HPDE6-E6E7 (cell line): ENCODE results near the gene ZBTB2.
"Not testable (repeated sequence)": the region's sequence is repeated elsewhere in the genome, so short reads cannot be mapped to it uniquely, and the experiment has no call there.

Source experiments
- DNase-seq: peaks from one replicate; pipeline ENCODE4 v3.0.0; 2011; ENCODE audit warnings: missing footprints; ENCODE audit errors: extremely low spot score

ZBTB2 gene

GRCh38 chr6:151400473-151400872 is 9.1 kb upstream of the ZBTB2 start:
- no peak for DNase-seq

- DNase-seq: peak; percentile 19
Observed at GRCh38 chr6:151399679-151400078, 8.3 kb upstream of the ZBTB2 start.

DNA sequence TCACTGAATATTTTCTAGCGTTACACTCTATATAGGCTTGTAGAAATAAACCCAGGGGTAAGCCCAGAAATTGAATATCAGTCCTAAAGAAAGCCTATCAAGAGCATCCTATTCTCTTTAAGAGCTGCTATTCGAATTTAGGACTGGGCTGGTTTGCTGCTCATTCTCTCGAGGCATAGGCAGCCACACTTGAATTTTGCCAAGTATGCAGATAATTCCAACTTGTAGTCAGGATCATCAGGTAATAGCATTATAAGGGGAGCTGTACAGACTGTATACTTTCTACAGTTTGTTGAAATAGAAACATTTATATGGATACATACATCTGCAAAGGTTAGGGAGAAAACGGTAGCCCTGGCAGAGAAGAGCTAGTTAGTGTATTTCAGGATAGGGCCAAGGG is 2.1 kb upstream of the ZBTB2 start:
- no peak for DNase-seq

- DNase-seq: no peak
Observed at GRCh38 chr6:151392427-151392826, 1.1 kb upstream of the ZBTB2 start.

GRCh38 chr6:151390851-151391470 is 398 bp downstream of the ZBTB2 start:
- peak; percentile 20 for DNase-seq

DNA sequence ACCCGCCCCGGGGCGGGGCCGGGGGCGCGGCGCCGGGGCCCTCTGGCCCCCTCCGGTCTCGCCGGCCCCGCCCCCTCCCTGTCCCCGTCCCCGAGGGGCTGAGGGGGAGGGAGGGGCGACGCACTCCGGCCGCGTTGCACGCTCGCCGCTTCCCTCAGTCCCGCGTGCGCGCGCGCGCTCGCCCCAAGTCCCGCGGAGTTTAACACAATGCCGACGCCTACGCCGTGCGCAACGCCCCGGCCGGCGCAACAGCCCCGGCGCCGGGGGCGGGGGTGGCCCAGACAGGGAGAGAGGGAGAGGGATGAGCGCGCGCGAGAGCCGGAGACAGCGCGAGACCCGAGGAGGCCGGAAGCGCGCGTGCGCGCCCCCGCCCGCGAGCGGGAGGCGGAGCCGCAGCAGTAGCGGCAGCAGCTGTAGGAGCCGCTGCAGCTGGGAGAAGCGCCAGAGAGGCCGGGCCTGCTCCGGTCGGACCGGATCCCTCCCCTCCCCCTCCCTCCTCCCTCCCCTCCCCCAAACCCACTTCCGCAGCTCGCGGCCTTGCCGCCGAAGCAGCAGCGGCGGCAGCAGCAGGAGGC is 996 bp downstream of the ZBTB2 start:
- peak; percentile 77 for DNase-seq

DNA sequence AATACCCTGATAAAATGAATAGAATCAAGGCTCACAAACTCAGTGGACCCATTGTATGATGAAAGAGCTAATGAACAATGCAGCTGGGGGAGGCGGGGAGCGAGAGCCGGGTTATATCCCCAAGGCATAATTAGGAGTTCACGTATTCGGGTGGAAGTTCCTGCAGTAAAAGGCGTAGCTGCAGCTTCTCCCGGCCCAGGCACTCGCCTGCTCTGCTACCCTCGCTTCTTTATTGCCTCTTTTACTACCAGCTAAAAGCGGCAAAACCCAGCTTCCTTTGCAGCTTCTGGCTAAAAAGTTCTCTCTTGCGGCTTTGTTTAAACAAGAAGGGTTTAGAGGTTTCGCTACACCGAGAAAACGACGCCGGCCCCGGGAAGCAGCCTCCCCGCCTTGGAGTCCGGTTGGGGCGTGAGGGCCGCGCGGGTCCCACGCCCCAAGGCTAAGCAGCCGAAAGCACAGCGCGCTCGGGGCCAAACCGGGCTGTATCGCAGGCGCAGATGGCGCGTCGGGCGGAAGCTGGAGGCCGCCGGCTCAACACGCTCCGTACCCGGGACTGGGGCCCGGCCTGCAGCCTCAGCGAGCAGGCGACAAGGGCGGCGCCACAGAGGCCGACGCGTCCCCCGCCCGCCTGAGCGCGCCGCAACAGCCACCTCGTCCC is 1.6 kb downstream of the ZBTB2 start:
- peak; percentile 58 for DNase-seq

- no peak for DNase-seq
Observed at GRCh38 chr6:151388997-151389617, 2.3 kb downstream of the ZBTB2 start.

- no peak for DNase-seq
Observed at GRCh38 chr6:151388236-151388635, 3.1 kb downstream of the ZBTB2 start.

DNA sequence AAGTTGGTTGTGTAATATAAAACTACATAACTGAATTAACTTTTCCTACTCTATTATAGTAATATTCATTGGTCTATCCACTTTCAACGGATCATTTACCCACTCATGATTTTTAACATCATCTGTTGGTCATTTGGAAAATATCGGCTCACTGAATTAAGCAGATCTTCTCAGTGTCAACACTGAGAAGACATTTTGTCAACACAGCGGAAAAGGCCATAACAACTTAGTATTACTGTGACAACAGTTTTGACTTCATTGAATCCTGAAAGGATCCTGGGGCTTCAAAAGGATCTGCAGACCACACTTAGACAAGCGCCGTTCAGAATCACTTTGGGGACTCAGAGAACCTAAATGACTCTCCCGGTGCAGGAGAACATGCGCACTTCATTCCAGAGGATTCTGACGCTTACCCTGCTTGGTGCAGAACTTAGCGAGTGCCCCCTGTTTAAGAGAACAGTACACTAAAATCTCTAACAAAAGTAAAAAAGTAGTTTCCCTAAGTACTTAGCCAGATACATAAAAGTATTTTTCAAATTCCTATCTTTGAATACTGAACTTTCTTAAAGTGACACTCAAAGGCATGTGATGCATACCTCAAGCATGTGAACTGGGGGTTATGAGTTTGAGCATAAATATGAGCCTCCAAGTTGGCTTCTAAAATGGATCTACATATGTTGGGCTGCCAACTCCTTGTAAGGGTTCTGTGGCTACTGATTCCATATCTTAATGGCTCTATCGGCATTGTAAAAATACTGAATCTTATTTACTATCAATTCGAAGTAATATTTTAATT is 4.0 kb downstream of the ZBTB2 start:
- DNase-seq: no peak

DNA sequence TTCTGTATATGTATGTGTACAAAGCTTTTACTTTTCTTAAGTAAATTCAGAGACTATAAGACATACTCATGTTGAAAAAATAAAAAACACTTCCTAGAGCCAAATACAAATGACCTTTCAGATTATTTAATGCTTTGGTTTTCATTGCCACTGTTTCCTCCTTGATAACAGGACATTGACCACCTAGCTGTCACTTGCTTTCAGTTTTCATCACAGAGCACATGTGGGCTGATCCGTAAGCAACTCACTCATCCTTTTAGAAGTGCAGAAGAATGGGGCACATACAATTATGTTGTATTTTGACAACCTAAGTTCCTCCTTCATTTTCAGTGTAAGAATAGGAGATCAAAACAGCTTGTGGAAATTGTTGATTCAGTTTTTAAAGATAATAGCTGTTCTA is 6.2 kb downstream of the ZBTB2 start:
- no peak for DNase-seq

GRCh38 chr6:151384151-151384550 is 7.2 kb downstream of the ZBTB2 start:
- DNase-seq: no peak

GRCh38 chr6:151382631-151383030 is 8.7 kb downstream of the ZBTB2 start:
- DNase-seq: not testable (repeated sequence)

DNA sequence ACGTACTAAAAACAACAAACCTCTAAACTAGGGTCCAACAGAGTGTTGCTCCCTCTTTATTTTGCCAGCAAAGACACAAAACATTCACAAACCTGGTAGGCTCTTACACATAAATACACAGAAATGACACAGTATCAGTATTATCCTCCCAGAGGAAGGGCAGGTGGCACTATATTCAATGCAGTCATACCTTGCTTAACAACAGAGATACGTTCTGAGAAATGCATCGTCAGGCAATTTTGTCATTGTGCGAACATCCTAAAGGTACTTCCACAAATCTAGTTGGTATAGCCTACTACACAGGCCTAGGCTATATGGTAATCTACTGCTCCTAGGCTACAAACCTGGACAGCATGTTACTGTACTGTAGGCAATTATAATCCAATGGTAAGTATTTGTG is 9.6 kb downstream of the ZBTB2 start:
- DNase-seq: no peak

DNA sequence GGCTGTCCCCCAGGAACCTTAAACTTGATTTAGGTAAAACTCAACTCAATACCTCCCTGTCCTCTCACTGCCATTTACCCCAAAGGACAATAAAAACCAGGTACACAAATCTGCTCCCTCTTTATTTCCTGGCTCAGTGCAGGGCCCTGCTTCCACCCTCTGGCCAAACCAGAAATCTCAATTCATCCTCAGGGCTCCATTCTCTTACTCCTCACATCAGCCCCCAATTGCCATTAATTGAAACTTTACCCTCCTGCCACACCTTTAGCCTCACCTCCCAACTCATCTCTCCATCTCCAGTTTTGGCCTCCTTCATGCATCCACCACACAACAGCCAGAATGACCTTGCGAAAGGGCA is 10.5 kb downstream of the ZBTB2 start:
- no peak for DNase-seq

- no peak for DNase-seq
Observed at GRCh38 chr6:151379933-151380847, 11.2 kb downstream of the ZBTB2 start.

- no peak for DNase-seq
Observed at GRCh38 chr6:151377095-151377494, 14.3 kb downstream of the ZBTB2 start.

DNA sequence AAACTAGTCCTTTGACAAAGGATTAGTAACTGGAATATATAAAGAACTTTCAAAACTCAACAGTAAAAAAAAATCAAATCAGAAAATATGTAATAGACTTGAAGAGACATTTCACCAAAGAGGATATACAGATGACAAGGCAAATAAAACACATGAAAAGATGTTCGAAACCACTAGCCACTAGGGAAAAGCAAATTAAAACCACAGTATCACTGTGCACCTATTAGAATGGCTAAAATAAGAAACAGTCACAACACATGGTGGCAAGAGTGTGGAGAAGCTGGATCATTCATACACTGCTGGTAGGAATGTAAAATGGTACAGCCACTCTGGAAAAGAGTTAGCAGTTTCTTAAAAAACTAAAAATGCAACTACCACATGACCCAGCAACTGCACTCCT is 14.9 kb downstream of the ZBTB2 start:
- DNase-seq: no peak

DNA sequence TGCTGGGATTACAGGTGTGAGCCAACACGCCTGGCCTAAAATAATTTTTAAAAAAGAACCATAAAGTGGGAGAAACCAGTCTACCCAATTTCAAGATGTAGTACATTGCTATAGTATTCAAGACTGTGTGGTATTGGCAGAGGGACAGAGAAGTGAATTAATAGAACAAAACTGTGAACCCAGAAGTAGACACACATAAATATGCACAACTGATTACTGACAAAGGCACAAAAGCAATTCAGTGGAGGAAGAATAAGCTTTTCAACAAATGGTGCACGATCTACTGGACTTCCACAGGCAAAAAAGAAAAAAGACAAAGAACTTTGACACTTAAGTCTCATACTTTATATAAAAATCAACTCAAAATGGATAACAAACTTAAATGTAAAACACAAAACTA is 15.5 kb downstream of the ZBTB2 start:
- DNase-seq: no peak

DNA sequence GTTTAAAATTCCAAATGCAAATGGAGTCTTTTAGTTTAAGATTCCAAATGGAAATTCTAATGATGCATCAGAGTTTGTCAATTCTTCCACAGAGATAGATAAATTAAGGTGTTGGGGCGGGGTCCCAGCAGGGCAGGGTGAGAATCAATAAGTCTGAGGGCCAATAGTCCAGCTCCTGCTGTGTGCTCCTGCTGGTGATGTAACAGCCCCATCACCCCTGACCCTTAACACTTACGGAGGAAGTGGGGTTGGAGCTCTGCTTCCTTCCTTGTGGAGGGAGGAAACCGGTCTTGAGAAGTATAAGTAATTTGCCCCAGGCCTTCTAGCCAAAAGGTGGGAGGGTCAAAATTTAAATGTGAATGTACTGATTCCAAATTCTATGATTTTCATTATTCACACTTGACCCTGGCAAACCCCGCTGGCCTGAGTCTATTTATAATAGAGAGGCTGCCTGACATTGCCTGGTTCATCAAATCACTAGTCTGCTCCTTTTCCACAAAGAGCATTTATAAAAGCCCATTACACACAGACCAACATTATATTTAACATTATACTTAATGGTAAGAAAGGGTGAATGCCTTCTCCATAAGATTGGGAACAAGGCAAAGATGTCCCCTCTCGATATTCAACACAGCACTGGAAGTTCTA is 17.2 kb downstream of the ZBTB2 start:
- peak; percentile 36 for DNase-seq

- no peak for DNase-seq
Observed at GRCh38 chr6:151372164-151372563, 19.2 kb downstream of the ZBTB2 start.
